ENCODE measurements around the gene ITPA. TPM values are rescaled to one million over a fixed set of nuclear protein-coding genes. Genes with fewer than 3 reads are reported as not detected.
A peak's percentile ranks its signal among the peaks of the same experiment; 100 is the strongest.

Gene ITPA
- total and polyA plus RNA-seq, 2 of the 13 experiments (the other 11 are each of a cell fraction or from before 2014, with no cell fraction given) = 60.1 to 103 TPM

GRCh38 chr20:3168079-3168828 is 41.0 kb upstream of the ITPA start (continued):
- peak; percentile 76 for TF ChIP-seq FOXA3 (CRISPR knock-in tag; IDR thresholded peaks at IDR 0.05)
- TF ChIP-seq, protein P1, sequence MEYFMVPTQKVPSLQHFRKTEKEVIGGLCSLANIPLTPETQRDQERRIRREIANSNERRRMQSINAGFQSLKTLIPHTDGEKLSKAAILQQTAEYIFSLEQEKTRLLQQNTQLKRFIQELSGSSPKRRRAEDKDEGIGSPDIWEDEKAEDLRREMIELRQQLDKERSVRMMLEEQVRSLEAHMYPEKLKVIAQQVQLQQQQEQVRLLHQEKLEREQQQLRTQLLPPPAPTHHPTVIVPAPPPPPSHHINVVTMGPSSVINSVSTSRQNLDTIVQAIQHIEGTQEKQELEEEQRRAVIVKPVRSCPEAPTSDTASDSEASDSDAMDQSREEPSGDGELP (IDR thresholded peaks at IDR 0.05; ENCODE audit: borderline replicate concordance, low read depth) = peak; percentile 71; the same call in 1 of the 2 replicates
- TF ChIP-seq, protein P2, sequence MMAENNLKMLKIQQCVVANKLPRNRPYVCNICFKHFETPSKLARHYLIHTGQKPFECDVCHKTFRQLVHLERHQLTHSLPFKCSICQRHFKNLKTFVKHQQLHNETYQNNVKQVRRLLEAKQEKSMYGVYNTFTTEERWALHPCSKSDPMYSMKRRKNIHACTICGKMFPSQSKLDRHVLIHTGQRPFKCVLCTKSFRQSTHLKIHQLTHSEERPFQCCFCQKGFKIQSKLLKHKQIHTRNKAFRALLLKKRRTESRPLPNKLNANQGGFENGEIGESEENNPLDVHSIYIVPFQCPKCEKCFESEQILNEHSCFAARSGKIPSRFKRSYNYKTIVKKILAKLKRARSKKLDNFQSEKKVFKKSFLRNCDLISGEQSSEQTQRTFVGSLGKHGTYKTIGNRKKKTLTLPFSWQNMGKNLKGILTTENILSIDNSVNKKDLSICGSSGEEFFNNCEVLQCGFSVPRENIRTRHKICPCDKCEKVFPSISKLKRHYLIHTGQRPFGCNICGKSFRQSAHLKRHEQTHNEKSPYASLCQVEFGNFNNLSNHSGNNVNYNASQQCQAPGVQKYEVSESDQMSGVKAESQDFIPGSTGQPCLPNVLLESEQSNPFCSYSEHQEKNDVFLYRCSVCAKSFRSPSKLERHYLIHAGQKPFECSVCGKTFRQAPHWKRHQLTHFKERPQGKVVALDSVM (CRISPR knock-in tag; IDR thresholded peaks at IDR 0.05) = peak; percentile 79
- peak; percentile 51 for TF ChIP-seq STAG1 (CRISPR knock-in tag; IDR thresholded peaks at IDR 0.05)
- no peak; the same call in 1 of the 2 replicates for TF ChIP-seq TSC22D2 (CRISPR knock-in tag; IDR thresholded peaks at IDR 0.05; ENCODE audit: borderline replicate concordance)
- TF ChIP-seq ZNF180 (CRISPR knock-in tag; IDR thresholded peaks at IDR 0.05; ENCODE audit: borderline replicate concordance, low read depth) = no peak
- no peak for TF ChIP-seq FOSL1 (CRISPR knock-in tag; IDR thresholded peaks at IDR 0.05; ENCODE audit: borderline replicate concordance)
- peak; percentile 73; the same call in 1 of the 2 replicates for TF ChIP-seq CHD4 (IDR thresholded peaks at IDR 0.05; ENCODE audit: borderline replicate concordance, low read length)
- peak; percentile 76 for TF ChIP-seq ZNF121 (CRISPR knock-in tag; IDR thresholded peaks at IDR 0.05)
- TF ChIP-seq SALL2 (CRISPR knock-in tag; IDR thresholded peaks at IDR 0.05) = peak; percentile 64; the same call in 1 of the 2 replicates
- no peak for TF ChIP-seq ARNT (IDR thresholded peaks at IDR 0.05)
- no peak; the same call in 1 of the 2 replicates for TF ChIP-seq ZBTB42 (CRISPR knock-in tag; IDR thresholded peaks at IDR 0.05)
- no peak for TF ChIP-seq NR3C1 (CRISPR knock-in tag; IDR thresholded peaks at IDR 0.05)
- TF ChIP-seq ZNF17 (CRISPR knock-in tag; IDR thresholded peaks at IDR 0.05) = no peak
- TF ChIP-seq ZNF24 (IDR thresholded peaks at IDR 0.05) = no peak
- TF ChIP-seq SRSF1 (optimal IDR thresholded peaks at IDR 0.05; ENCODE audit: low read depth, low read length) = no peak
- TF ChIP-seq RBM39 (IDR thresholded peaks at IDR 0.05; ENCODE audit: low read depth, low read length, poor library complexity, severe bottlenecking) = peak; percentile 92
- peak; percentile 71; the same call in 1 of the 2 replicates for TF ChIP-seq ZBTB7B (CRISPR knock-in tag; IDR thresholded peaks at IDR 0.05)
- TF ChIP-seq ARNTL (CRISPR knock-in tag; IDR thresholded peaks at IDR 0.05) = no peak
- no peak for TF ChIP-seq PRDM15 (CRISPR knock-in tag; IDR thresholded peaks at IDR 0.05)
- no peak for TF ChIP-seq XBP1 (CRISPR knock-in tag; IDR thresholded peaks at IDR 0.05)
- peak; percentile 87 for TF ChIP-seq ZNF33B (CRISPR knock-in tag; IDR thresholded peaks at IDR 0.05)

All from HepG2 (cell line).